NCI-H2171 (cell line): ENCODE results near the gene CLEC10A.
A peak's percentile ranks its signal among the peaks of the same experiment; 100 is the strongest.

Experiments
- DNase-seq: peaks from one replicate; lab custom pipeline; 2025; lab: John Stamatoyannopoulos, UW

Gene CLEC10A

DNA sequence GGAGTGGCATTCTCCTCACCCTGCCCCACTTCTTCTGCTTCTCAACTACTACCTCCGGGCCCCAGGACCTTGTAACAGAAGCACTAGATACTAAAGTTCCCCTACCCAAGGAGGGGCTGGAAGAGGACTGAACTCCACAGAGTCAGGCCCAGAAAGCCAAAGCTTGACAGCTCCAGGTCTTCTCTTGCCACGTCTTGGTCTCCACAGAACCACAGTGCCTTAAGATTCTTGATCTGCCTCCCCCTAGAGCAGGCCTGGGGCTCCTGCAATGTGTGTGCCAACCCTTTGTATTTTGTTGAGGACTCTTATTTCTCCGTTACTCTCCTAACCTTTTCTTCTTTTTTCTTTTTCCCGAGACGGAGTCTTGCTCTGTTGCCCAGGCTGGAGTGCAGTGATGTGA, 40.2 kb downstream of the CLEC10A start:
- DNase-seq, result no peak

DNA sequence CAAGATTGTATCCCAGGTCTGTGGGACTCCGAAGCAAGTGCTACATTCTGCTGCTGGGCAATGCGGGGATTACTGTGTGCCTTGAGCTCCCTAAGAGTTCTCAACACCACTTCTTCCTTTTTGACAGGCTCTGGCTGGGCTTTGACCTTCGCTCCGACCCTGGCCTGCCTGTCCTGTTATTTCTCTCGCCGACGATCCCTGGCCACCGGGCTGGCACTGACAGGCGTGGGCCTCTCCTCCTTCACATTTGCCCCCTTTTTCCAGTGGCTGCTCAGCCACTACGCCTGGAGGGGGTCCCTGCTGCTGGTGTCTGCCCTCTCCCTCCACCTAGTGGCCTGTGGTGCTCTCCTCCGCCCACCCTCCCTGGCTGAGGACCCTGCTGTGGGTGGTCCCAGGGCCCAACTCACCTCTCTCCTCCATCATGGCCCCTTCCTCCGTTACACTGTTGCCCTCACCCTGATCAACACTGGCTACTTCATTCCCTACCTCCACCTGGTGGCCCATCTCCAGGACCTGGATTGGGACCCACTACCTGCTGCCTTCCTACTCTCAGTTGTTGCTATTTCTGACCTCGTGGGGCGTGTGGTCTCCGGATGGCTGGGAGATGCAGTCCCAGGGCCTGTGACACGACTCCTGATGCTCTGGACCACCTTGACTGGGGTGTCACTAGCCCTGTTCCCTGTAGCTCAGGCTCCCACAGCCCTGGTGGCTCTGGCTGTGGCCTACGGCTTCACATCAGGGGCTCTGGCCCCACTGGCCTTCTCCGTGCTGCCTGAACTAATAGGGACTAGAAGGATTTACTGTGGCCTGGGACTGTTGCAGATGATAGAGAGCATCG, 41.8 kb downstream of the CLEC10A start:
- DNase-seq, result no peak

DNA sequence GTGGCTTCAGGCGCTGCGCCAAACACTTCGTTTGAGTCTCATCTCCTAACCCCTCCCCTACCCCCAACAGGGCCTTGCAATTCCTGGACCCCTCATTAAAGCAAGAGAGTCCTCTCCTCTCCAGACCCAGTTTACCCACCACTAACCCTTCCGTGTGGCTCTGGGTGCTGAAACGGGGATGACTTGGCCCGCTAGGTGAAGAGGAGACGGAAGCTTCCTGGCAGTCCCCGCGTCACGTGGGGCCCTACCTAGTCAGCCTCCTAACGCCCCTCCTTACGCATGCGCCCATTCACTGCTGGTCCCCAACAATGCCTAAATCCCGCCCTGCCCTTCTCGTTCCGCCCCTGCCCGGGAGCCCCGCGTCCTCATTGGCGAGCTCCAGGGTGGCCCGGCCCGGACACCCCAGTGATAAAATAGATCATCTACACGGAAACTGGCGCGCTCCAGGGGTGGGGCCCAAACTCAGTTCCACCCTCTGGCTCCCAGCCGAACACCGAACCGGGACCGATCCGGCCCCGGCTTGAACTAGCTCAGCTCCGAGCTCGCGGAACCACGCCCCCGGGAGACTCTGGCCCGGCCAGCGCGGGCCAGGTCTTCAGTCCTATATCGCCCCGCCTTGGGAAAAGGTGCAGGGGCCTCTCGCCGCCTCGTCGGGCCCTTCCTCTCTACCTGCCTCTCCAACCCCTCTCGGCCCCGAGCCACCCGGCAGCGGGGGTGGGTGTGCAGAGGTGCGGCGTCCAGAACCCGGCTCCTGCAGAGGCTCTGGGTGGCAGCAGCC, 44.3 kb downstream of the CLEC10A start, which contains the start of gene SLC16A13:
Gene SLC16A13, plus strand, starts transcription at position 425 of the 778 bp plus-strand sequence. CDS start 368 bp downstream, outside the sequence.
- peak; percentile 95 for DNase-seq

DNA sequence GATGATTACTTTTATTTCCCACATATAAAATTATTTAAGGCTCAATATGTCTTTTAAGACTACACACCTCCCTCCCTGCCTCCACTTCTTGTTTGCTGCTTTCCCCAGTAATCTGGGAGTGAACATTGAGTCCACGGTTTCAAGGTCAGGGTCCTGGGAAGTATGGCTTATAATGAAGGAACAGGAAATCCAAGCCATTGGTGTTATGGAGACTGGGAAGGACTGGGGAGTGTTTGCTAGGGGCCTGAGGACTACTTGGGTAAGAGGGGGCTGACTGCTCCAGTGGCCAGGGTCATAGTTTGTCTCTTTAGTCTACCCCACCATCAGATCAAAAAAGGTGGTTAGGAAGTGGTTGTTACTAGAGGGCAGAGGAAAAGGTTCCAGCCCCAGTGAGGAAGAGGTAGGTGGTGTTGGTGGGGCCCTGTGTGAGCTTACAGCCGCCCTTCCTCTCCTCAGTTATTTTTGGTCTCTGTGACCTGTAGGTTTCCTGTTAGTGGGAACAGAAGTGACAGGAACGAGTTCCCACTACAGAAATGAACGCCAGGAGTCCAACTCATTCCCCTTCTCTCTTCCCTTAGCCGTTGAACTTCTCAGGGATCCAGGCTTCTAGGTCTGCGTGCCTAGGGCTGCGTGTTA, 45.0 kb downstream of the CLEC10A start:
- DNase-seq, result no peak

DNA sequence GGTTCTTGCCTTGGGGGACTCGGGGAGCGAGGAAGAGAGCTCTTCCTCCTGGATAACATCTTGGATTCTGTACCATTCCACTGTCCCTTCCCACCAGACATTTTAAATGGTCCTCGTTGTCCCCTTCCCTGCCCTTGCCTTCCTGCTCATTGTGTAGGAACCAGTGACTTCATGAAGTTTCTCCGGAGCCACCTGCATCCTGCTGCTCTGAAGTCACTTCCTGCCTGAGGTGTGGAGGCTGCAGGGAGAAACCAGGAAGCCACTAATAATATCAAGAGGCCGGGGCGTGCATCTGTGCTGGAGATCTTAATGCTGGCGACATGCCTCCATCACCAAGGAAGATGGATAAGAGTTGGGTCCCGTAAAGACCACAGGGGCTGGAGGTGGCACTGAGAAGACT, 50.4 kb downstream of the CLEC10A start:
- no peak for DNase-seq

- no peak for DNase-seq
Measured at GRCh38 chr17:7029096-7029495, 51.0 kb downstream of the CLEC10A start.

DNA sequence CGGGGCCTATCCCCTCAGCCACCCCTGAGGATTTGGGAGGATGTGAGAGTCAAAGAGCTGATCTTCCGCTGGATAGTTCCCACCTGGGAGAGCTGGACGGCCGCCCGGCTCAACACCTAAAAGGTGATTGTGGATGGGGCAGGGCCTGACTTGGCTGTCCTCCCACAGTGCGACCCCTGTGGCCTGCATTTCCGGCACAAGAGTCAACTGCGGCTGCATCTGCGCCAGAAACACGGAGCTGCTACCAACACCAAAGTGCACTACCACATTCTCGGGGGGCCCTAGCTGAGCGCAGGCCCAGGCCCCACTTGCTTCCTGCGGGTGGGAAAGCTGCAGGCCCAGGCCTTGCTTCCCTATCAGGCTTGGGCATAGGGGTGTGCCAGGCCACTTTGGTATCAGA, 52.7 kb downstream of the CLEC10A start:
- DNase-seq, result no peak

GRCh38 chr17:7026471-7027115, 53.5 kb downstream of the CLEC10A start:
- DNase-seq, result no peak

- DNase-seq, result no peak
Measured at GRCh38 chr17:7025245-7025644, 54.8 kb downstream of the CLEC10A start.
